ENCODE measurements around the gene MLF2. TPM values are rescaled to one million over a fixed set of nuclear protein-coding genes. Genes with fewer than 3 reads are reported as not detected.

The MLF2 gene
- polyA plus RNA-seq, 4 donors: 163 to 233 (median 187) TPM

DNA sequence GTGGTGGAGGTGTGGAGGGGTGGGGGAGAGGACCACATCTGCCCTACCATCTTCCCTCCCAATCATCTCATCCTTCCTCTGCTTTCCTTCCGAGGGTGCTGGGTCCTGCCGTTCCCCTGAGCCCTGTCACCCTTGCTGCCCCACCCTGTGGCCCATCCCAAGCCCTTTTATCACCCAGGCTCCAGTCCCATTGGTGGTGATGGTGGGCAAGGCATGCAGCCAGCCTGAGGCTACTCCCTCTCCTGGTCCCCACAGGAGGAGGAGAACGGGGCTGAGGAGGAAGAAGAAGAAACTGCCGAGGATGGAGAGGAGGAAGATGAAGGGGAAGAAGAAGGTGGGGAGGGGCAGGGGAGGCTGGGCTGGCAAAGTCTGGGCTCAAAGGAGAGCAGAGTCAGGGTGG, 16.7 kb upstream of the MLF2 start:
- no peak for FAIRE-seq
- Histone ChIP-seq H3K27ac (ENCODE audit: low read depth in 1 of 3, low read length in 2 of 3) (no peak overlapping the region), H3K4me1 (ENCODE audit: control insufficient read depth in 3 of 3, insufficient read depth in 2 of 3, low read depth in 1 of 3, low read length in 2 of 3) (peaks cover 7 to 33% (median 7%) of the 10 kb centered on the region in 3 donors)

DNA sequence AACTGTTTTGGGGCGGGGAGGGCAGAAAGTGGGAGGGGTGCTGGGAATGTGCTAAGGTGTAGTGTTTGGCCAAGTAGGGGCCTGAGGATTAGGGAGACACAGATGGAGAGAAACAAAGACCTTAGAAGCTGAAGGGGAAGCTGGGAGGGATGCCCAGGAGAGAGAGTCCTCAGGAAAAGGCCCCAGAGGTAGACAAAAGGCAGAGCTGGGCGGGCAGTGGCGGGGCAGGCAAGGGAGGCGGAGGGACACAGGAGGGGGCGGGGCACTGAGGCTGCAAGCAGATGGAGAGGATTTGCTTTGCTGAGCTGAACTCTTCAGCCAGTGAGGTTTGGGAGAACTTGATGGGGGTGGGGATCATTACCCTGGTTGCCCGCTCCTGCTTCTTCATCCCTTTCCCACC, 16.0 kb upstream of the MLF2 start:
- Histone ChIP-seq H3K36me3 (ENCODE audit: control insufficient read depth in 3 of 3, insufficient read depth in 2 of 3, low read depth in 1 of 3, low read length in 3 of 3) (peaks cover 0 to 34% (median 2%) of the 10 kb centered on the region in 3 donors), H3K9me3 (ENCODE audit: control insufficient read depth in 2 of 2, insufficient read depth in 1 of 2, low read depth in 1 of 2, low read length in 1 of 2) (no peaks in the 10 kb centered on the region), H3K27ac (ENCODE audit: low read depth in 1 of 3, low read length in 2 of 3) (peak overlapping the region in 1 of 3 donors; percentile 57), H3K4me3 (ENCODE audit: low read depth in 1 of 3, low read length in 3 of 3) (peak overlapping the region in 1 of 3 donors; percentile 92), H3K27me3 (ENCODE audit: control insufficient read depth in 3 of 3, insufficient read depth in 3 of 3, low read length in 3 of 3) (peaks cover 0 to 12% (median 0%) of the 10 kb centered on the region in 3 donors), H3K4me1 (ENCODE audit: control insufficient read depth in 3 of 3, insufficient read depth in 2 of 3, low read depth in 1 of 3, low read length in 2 of 3) (peaks cover 7 to 38% (median 11%) of the 10 kb centered on the region in 3 donors)
- WGBS, 3 donors: 47 to 80% (median 75%) methylated on average over 4 to 6 of the region's 6 CpGs
- DNase-seq (peak in 1 of 2 donors; percentile 36), FAIRE-seq (no peak)

More for the DNA sequence above, 16.7 kb upstream of the MLF2 start:
- WGBS, 3 donors: 24 to 74% (median 63%) methylated on average over 4 of the region's 4 CpGs
- Histone ChIP-seq H3K4me3 (ENCODE audit: low read depth in 1 of 3, low read length in 3 of 3) (no peak overlapping the region), H3K36me3 (ENCODE audit: control insufficient read depth in 3 of 3, insufficient read depth in 2 of 3, low read depth in 1 of 3, low read length in 3 of 3) (peaks cover 0 to 37% (median 2%) of the 10 kb centered on the region in 3 donors), H3K9me3 (ENCODE audit: control insufficient read depth in 2 of 2, insufficient read depth in 1 of 2, low read depth in 1 of 2, low read length in 1 of 2) (no peaks in the 10 kb centered on the region), H3K27me3 (ENCODE audit: control insufficient read depth in 3 of 3, insufficient read depth in 3 of 3, low read length in 3 of 3) (peaks cover 0 to 18% (median 3%) of the 10 kb centered on the region in 3 donors)
- no peak for DNase-seq

DNA sequence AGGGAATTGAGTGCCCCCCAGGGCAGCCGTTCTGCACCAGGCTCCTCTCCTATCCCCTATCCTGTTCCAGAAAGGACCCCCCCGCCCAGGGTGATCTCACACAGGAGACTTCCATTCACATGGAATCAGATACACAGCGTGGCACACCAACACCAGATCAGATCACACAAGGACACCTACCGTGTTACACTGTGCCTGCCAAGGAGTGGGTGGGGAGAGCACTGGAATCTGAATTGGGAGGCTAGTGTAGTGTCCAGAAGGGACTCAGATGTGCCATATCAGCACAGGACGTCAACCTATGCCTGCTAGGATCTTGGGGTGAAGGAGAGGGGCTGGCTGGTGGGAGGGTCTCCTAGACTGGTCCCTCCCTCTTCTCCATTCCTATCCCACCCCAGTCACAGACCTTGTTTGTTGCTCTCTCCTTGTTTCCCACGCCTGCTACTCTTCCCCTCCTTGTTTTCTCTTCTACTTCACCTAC, 15.5 kb upstream of the MLF2 start:
- DNase-seq: peak in 1 of 2 donors; percentile 19
- no peak for FAIRE-seq

DNA sequence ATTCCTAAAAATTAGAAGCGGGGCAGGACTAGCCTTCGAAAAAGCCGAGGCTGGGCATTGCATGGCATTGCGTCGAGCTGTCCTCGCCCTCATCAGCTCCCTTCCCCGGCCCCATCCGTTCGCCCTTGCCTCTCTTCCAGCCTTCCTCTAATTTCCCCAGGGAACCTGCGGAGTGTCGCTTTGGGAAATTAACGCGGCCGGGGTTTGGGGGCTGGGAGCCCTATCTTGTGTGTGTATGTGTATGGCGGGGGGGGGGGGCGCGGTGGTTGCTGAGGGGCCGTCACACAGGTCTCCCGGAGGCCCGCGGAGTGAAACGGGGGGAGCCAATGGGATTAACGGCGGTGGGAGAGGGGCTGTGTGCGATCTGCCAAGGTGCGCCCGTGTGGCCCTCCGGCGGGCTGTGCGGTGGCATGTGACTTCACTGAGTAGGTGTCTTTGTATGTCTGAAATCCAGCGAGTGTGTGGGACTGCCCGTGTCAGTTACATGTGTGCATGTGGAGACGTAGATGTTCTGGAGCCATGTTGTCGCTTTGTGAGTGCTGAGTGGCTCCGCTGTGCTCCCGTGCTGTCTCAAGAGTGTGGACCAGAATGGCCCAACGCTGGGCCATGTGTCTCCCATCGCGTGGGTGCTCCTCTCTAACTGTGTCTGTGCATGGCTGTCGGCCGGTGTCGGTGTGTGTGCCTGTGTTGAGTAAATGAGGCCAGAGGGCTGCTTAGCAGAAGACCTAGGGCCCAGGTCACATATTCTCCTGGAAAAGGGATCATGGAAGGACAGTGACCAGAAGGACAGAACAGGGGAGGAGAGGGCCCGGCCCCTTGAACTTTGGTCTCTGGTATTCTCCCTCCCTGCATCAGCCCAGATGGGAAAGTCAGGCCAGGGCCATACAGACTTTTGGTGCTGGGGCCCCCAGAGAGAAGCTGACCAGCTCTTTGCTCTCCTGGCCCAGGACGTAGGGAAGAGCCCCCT, 14.7 kb upstream of the MLF2 start:
- Histone ChIP-seq H3K4me3 (ENCODE audit: low read depth in 1 of 3, low read length in 3 of 3) (peak overlapping the region; percentile 44 to 92 (median 82)), H3K27me3 (ENCODE audit: control insufficient read depth in 3 of 3, insufficient read depth in 3 of 3, low read length in 3 of 3) (peaks cover 0 to 2% (median 0%) of the 10 kb centered on the region in 3 donors), H3K4me1 (ENCODE audit: control insufficient read depth in 3 of 3, insufficient read depth in 2 of 3, low read depth in 1 of 3, low read length in 2 of 3) (peaks cover 7 to 48% (median 15%) of the 10 kb centered on the region in 3 donors), H3K36me3 (ENCODE audit: control insufficient read depth in 3 of 3, insufficient read depth in 2 of 3, low read depth in 1 of 3, low read length in 3 of 3) (peaks cover 0 to 34% (median 2%) of the 10 kb centered on the region in 3 donors), H3K9me3 (ENCODE audit: control insufficient read depth in 2 of 2, insufficient read depth in 1 of 2, low read depth in 1 of 2, low read length in 1 of 2) (no peaks in the 10 kb centered on the region), H3K27ac (ENCODE audit: low read depth in 1 of 3, low read length in 2 of 3) (peak overlapping the region in 2 of 3 donors; percentile 71 to 78)
- peak in 1 of 2 donors; percentile 65 for DNase-seq
- 17 to 31% (median 24%) methylated on average over 39 to 43 of the region's 44 CpGs for WGBS, 3 donors
- no peak for FAIRE-seq

More for the DNA sequence above, 15.5 kb upstream of the MLF2 start:
- Histone ChIP-seq H3K4me1 (ENCODE audit: control insufficient read depth in 3 of 3, insufficient read depth in 2 of 3, low read depth in 1 of 3, low read length in 2 of 3) (peaks cover 7 to 44% (median 15%) of the 10 kb centered on the region in 3 donors), H3K4me3 (ENCODE audit: low read depth in 1 of 3, low read length in 3 of 3) (peak overlapping the region in 1 of 3 donors; percentile 92), H3K27ac (ENCODE audit: low read depth in 1 of 3, low read length in 2 of 3) (peak overlapping the region in 2 of 3 donors; percentile 2 to 57), H3K36me3 (ENCODE audit: control insufficient read depth in 3 of 3, insufficient read depth in 2 of 3, low read depth in 1 of 3, low read length in 3 of 3) (peaks cover 0 to 34% (median 2%) of the 10 kb centered on the region in 3 donors), H3K27me3 (ENCODE audit: control insufficient read depth in 3 of 3, insufficient read depth in 3 of 3, low read length in 3 of 3) (peaks cover 0 to 10% (median 0%) of the 10 kb centered on the region in 3 donors), H3K9me3 (ENCODE audit: control insufficient read depth in 2 of 2, insufficient read depth in 1 of 2, low read depth in 1 of 2, low read length in 1 of 2) (no peaks in the 10 kb centered on the region)
- WGBS, 3 donors: 49 to 72% (median 71%) methylated on average over 6 of the region's 6 CpGs

DNA sequence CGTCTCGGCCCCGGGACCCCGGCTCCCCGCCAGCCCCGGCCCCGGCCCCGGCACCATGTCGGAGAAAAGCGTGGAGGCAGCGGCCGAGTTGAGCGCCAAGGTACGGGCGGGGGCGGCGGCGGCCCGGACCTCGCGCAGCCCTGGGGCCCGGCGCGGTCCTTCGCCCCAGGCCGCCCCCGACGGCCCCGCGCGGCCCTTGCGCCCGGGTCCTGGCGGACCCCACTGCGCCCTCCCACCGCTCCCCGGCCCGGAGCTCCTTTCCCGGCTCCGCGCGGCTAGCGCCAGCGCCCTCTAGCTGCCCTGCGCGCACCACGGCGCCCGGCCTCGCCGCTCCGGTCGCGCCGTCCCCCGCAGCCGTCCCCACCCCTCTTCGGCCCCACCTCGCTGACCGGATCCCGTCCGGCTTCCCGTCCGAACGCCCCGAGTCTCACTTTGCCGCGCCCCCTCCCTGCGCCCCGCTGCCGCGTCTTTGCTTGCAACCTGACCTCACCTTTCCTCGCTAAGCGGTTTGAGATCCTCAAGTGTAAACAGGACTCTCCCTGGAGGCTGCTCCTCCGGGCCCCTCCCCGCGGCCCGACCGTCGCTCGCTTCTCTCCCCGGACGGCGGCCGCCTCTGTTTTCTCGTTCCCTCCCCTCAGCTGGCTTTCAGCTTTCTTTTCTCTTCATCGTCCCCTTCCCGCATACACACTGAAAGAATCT, 13.9 kb upstream of the MLF2 start:
- FAIRE-seq: no peak
- Histone ChIP-seq H3K4me1 (ENCODE audit: control insufficient read depth in 3 of 3, insufficient read depth in 2 of 3, low read depth in 1 of 3, low read length in 2 of 3) (peaks cover 7 to 48% (median 15%) of the 10 kb centered on the region in 3 donors), H3K27me3 (ENCODE audit: control insufficient read depth in 3 of 3, insufficient read depth in 3 of 3, low read length in 3 of 3) (no peaks in the 10 kb centered on the region), H3K36me3 (ENCODE audit: control insufficient read depth in 3 of 3, insufficient read depth in 2 of 3, low read depth in 1 of 3, low read length in 3 of 3) (peaks cover 0 to 34% (median 2%) of the 10 kb centered on the region in 3 donors), H3K27ac (ENCODE audit: low read depth in 1 of 3, low read length in 2 of 3) (peak overlapping the region; percentile 68 to 78 (median 71)), H3K9me3 (ENCODE audit: control insufficient read depth in 2 of 2, insufficient read depth in 1 of 2, low read depth in 1 of 2, low read length in 1 of 2) (no peaks in the 10 kb centered on the region), H3K4me3 (ENCODE audit: low read depth in 1 of 3, low read length in 3 of 3) (peak overlapping the region; percentile 78 to 92 (median 82))
- peak; percentile 63 to 91 for DNase-seq
- 1% methylated on average over 52 to 88 of the region's 88 CpGs for WGBS, 3 donors

DNA sequence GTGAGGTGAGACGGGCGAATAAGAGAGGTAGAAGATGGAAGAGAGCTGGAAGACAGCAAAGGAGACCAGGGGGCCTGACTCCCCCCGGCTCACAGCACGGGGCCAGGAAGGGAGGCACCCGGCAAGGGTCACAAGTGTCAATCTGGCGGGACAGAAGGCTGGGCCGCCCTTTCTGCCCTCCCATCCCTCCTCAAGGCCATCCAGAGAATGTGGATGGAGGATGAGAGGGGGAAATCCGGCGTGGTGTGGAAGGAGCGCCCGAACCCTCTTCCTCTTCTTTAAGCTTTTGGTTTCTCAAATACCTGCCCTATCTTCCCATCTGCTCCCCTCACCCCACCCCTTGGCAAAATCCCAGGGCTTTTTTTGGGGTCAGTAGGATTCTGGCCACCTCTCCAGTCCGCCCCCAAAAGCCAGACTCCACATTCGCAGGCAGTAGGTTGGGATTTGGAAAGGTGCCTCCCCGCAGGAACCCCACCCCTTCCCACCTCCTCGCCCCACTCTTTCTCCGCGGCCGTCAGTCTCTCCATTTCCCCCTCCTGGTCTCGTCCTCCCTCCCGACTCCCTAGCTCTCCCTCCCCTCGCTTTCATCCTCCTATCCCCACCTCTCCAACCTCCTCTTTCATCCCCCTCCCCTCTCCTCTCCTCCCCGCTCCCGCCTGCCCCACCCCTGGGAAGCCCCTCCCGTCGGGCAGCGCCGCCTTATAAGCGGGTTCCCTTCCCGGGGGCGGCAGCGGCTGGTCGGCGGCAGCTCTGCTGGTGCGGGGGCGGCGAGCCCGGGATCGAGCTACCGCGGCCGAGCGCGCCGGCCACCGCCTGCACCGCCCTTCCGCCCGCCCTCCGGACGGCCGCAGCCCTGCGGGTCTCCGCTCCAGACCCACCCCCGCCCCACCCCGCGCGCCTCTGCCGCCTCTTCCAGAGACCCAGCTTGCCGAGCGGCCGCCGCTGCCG, 13.0 kb upstream of the MLF2 start, which contains the start of gene PTMS:
Gene PTMS, plus strand, starts transcription at position 730 of the 948 bp plus-strand sequence. CDS start 343 bp downstream, outside the sequence.
- no peak for FAIRE-seq
- Histone ChIP-seq H3K36me3 (ENCODE audit: control insufficient read depth in 3 of 3, insufficient read depth in 2 of 3, low read depth in 1 of 3, low read length in 3 of 3) (peaks cover 0 to 26% (median 2%) of the 10 kb centered on the region in 3 donors), H3K27me3 (ENCODE audit: control insufficient read depth in 3 of 3, insufficient read depth in 3 of 3, low read length in 3 of 3) (no peaks in the 10 kb centered on the region), H3K4me3 (ENCODE audit: low read depth in 1 of 3, low read length in 3 of 3) (peak within 1 kb of the TSS; percentile 78 to 92 (median 82)), H3K9me3 (ENCODE audit: control insufficient read depth in 2 of 2, insufficient read depth in 1 of 2, low read depth in 1 of 2, low read length in 1 of 2) (no peaks in the 10 kb centered on the region), H3K4me1 (ENCODE audit: control insufficient read depth in 3 of 3, insufficient read depth in 2 of 3, low read depth in 1 of 3, low read length in 2 of 3) (peaks cover 7 to 48% (median 15%) of the 10 kb centered on the region in 3 donors), H3K27ac (ENCODE audit: low read depth in 1 of 3, low read length in 2 of 3) (peak within 1 kb of the TSS; percentile 68 to 93 (median 71))
- 2% methylated on average over 37 to 63 of the region's 63 CpGs for WGBS, 3 donors
- peak; percentile 39 to 81 for DNase-seq

DNA sequence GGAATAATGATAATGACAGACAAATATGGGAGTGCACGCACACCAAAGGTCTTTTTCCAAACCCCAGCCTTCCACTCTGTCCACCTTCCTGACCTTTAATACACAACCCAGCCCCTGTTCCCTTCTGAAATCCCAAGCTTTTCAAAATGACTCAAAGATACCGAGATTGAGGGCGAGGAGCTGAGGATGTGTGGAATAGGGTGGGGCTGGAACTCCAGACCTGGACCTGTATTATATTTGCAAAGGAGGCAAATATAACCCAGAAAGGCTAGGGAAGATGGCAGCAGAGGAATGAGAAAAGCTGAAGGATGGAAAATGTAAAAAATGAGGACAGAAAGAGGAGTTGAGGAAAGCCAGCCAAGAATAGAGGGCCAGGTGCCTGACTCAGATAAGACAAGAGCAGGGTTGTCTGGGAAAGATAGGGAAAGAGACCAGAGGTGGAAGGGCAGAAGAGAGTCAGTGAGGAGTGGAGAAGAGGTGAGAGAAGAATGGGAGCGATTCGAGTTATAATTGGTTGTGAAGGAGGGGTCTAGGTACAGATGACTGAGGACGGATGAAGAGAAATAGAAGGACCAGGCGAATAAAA, 12.2 kb upstream of the MLF2 start:
- peak overlapping the region; percentile 3 to 93 (median 8) for H3K27ac ChIP-seq (ENCODE audit: low read depth in 1 of 3, low read length in 2 of 3)
- no peak for FAIRE-seq
- no peaks in the 10 kb centered on the region for H3K27me3 ChIP-seq (ENCODE audit: control insufficient read depth in 3 of 3, insufficient read depth in 3 of 3, low read length in 3 of 3)
- WGBS, 3 donors: 13 to 30% (median 20%) methylated on average over 7 of the region's 7 CpGs
- peak overlapping the region in 1 of 3 donors; percentile 45 for H3K4me3 ChIP-seq (ENCODE audit: low read depth in 1 of 3, low read length in 3 of 3)
- DNase-seq: peak in 1 of 2 donors; percentile 32
- H3K36me3 ChIP-seq (ENCODE audit: control insufficient read depth in 3 of 3, insufficient read depth in 2 of 3, low read depth in 1 of 3, low read length in 3 of 3): peaks cover 0 to 18% (median 0%) of the 10 kb centered on the region in 3 donors
- peaks cover 7 to 48% (median 15%) of the 10 kb centered on the region in 3 donors for H3K4me1 ChIP-seq (ENCODE audit: control insufficient read depth in 3 of 3, insufficient read depth in 2 of 3, low read depth in 1 of 3, low read length in 2 of 3)
- H3K9me3 ChIP-seq (ENCODE audit: control insufficient read depth in 2 of 2, insufficient read depth in 1 of 2, low read depth in 1 of 2, low read length in 1 of 2): no peaks in the 10 kb centered on the region
